HEK293 (cell line): Measurements from ENCODE around the gene NEXN.

Experiments
- CTCF ChIP-seq: fragments of 450-650 bp; formaldehyde crosslinking; IDR thresholded peaks from 2 replicates; pipeline ENCODE4 v1.5.1; 2016; ENCODE audit warnings: missing biosample characterization, missing genetic modification characterization
- SP3 ChIP-seq: fragments of 450-650 bp; formaldehyde crosslinking; IDR thresholded peaks from 2 replicates; pipeline ENCODE4 v1.5.1; 2016; ENCODE audit warnings: missing biosample characterization, missing genetic modification characterization
- ZIC2 ChIP-seq: fragments of 450-650 bp; formaldehyde crosslinking; IDR thresholded peaks from 2 replicates; pipeline ENCODE4 v1.5.1; 2016; ENCODE audit warnings: missing biosample characterization, missing genetic modification characterization
- TF ChIP-seq, protein P1 (sequence below): fragments of 450-650 bp; formaldehyde crosslinking; IDR thresholded peaks from 2 replicates; pipeline ENCODE4 v1.5.1; 2017; ENCODE audit warnings: missing biosample characterization, missing genetic modification characterization

GRCh38 chr1:77858725-77859124 is 29.7 kb upstream of the NEXN start:
- TF ChIP-seq, protein P1, sequence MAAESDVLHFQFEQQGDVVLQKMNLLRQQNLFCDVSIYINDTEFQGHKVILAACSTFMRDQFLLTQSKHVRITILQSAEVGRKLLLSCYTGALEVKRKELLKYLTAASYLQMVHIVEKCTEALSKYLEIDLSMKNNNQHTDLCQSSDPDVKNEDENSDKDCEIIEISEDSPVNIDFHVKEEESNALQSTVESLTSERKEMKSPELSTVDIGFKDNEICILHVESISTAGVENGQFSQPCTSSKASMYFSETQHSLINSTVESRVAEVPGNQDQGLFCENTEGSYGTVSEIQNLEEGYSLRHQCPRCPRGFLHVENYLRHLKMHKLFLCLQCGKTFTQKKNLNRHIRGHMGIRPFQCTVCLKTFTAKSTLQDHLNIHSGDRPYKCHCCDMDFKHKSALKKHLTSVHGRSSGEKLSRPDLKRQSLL (tag by site-specific recombination): no peak
- TF ChIP-seq CTCF (tag by site-specific recombination): 0 out of 2 replicates have a peak, but pooled peaks have one; percentile 13
- TF ChIP-seq ZIC2 (tag by site-specific recombination): no peak
- TF ChIP-seq SP3 (tag by site-specific recombination): no peak
